Osteocyte (in vitro differentiated cells): Measurements from ENCODE around the gene TICRR. TPM values are rescaled to one million over a fixed set of nuclear protein-coding genes. Genes with fewer than 3 reads are reported as not detected.

Experiments used
- DNase-seq: peaks from one replicate; pipeline ENCODE4 v3.0.0; 2021; ENCODE audit warnings: mixed read lengths; ENCODE audit not compliant: unreplicated experiment; ENCODE audit errors: extremely low spot score
- H3K27ac Mint-ChIP-seq: one replicate; pipeline ENCODE4 v1.8.0; 2021; ENCODE audit warnings: mild to moderate bottlenecking, mixed read lengths; ENCODE audit not compliant: unreplicated experiment
- H3K27me3 Mint-ChIP-seq: one replicate; pipeline ENCODE4 v1.8.0; 2021; ENCODE audit warnings: mixed read lengths; ENCODE audit not compliant: unreplicated experiment
- H3K36me3 Mint-ChIP-seq: one replicate; pipeline ENCODE4 v1.8.0; 2021; ENCODE audit warnings: mixed read lengths; ENCODE audit not compliant: unreplicated experiment
- H3K4me1 Mint-ChIP-seq: one replicate; pipeline ENCODE4 v1.8.0; 2021; ENCODE audit warnings: mixed read lengths; ENCODE audit not compliant: unreplicated experiment
- H3K4me3 Mint-ChIP-seq: one replicate; pipeline ENCODE4 v1.8.0; 2021; ENCODE audit warnings: mild to moderate bottlenecking, moderate library complexity, mixed read lengths; ENCODE audit not compliant: unreplicated experiment
- H3K9me3 Mint-ChIP-seq: one replicate; pipeline ENCODE4 v1.8.0; 2021; ENCODE audit warnings: mixed read lengths; ENCODE audit not compliant: unreplicated experiment
- CTCF ChIP-seq: fragments of 200-600 bp; sonication (generic); IDR thresholded peaks from 2 replicates; pipeline ENCODE4 v1.5.0; 2021; ENCODE audit warnings: antibody characterized with exemption, mild to moderate bottlenecking, moderate library complexity
- total RNA-seq: library from RNA; stranded (reverse); gene quantifications from 2 replicates; pipeline ENCODE4 v1.2.1, GENCODE V29; 2021

TICRR gene
- total RNA-seq, 1 donor from 2014 or later = 2.1 TPM

- Mint-ChIP-seq H3K4me1 (peaks cover 3% of the 10 kb centered on the region), H3K36me3 (peaks cover 45% of the 10 kb centered on the region), H3K9me3 (peaks cover 37% of the 10 kb centered on the region), H3K27ac (no peak overlapping the region), H3K27me3 (no peaks in the 10 kb centered on the region), H3K4me3 (no peak overlapping the region)
- DNase-seq = no peak
- no peak for TF ChIP-seq CTCF
These were observed 36.0 kb downstream of the TICRR start for GRCh38 chr15:89611317-89611716.

GRCh38 chr15:89613031-89613430, 37.8 kb downstream of the TICRR start:
- no peak overlapping the region for H3K4me3 Mint-ChIP-seq
- no peak for TF ChIP-seq CTCF
- no peaks in the 10 kb centered on the region for H3K27me3 Mint-ChIP-seq
- peaks cover 3% of the 10 kb centered on the region for H3K4me1 Mint-ChIP-seq
- no peak for DNase-seq
- H3K27ac Mint-ChIP-seq = no peak overlapping the region
- peaks cover 37% of the 10 kb centered on the region for H3K9me3 Mint-ChIP-seq
- H3K36me3 Mint-ChIP-seq = peaks cover 40% of the 10 kb centered on the region

GRCh38 chr15:89614164-89614563, 38.9 kb downstream of the TICRR start:
- Mint-ChIP-seq H3K9me3 (peaks cover 37% of the 10 kb centered on the region), H3K4me1 (peaks cover 3% of the 10 kb centered on the region), H3K4me3 (no peak overlapping the region), H3K36me3 (peaks cover 38% of the 10 kb centered on the region), H3K27ac (no peak overlapping the region), H3K27me3 (no peaks in the 10 kb centered on the region)
- DNase-seq = no peak
- TF ChIP-seq CTCF = no peak

GRCh38 chr15:89615135-89615534, 39.9 kb downstream of the TICRR start:
- Mint-ChIP-seq H3K27me3 (no peaks in the 10 kb centered on the region), H3K4me1 (peaks cover 2% of the 10 kb centered on the region), H3K9me3 (peaks cover 31% of the 10 kb centered on the region), H3K27ac (no peak overlapping the region), H3K36me3 (peaks cover 32% of the 10 kb centered on the region), H3K4me3 (no peak overlapping the region)
- TF ChIP-seq CTCF = no peak
- DNase-seq = no peak

GRCh38 chr15:89616228-89616627, 41.0 kb downstream of the TICRR start:
- no peaks in the 10 kb centered on the region for H3K4me1 Mint-ChIP-seq
- H3K4me3 Mint-ChIP-seq = no peak overlapping the region
- DNase-seq = no peak
- H3K9me3 Mint-ChIP-seq = peaks cover 22% of the 10 kb centered on the region
- peaks cover 22% of the 10 kb centered on the region for H3K36me3 Mint-ChIP-seq
- no peak for TF ChIP-seq CTCF
- no peaks in the 10 kb centered on the region for H3K27me3 Mint-ChIP-seq
- no peak overlapping the region for H3K27ac Mint-ChIP-seq
